NT2/D1 (cell line): ENCODE measurements around the gene PPY.
"Not testable (repeated sequence)": the region's sequence is repeated elsewhere in the genome, so short reads cannot be mapped to it uniquely, and the experiment has no call there.

Experiments
- DNase-seq: peaks from one replicate; pipeline ENCODE4 v3.0.0-alpha.2; 2011; ENCODE audit warnings: low read depth, low spot score
- H3K27me3 ChIP-seq: 2 replicates; pipeline ENCODE4 v1.6.0; 2011; ENCODE audit warnings: mild to moderate bottlenecking; ENCODE audit not compliant: insufficient read length, insufficient read depth
- H3K36me3 ChIP-seq: 2 replicates; pipeline ENCODE4 v1.6.1; 2011; ENCODE audit warnings: mild to moderate bottlenecking, low read length, mixed read lengths; ENCODE audit not compliant: insufficient read depth, insufficient read length
- H3K4me1 ChIP-seq: 2 replicates; pipeline ENCODE4 v1.5.1; 2011; ENCODE audit not compliant: insufficient read depth, insufficient read length
- H3K4me3 ChIP-seq: 2 replicates; pipeline ENCODE4 v1.5.1; 2011; ENCODE audit warnings: low read depth; ENCODE audit not compliant: insufficient read length
- H3K9ac ChIP-seq: 2 replicates; pipeline ENCODE4 v1.6.0; 2011; ENCODE audit warnings: low read depth; ENCODE audit not compliant: insufficient read length
- H3K9me3 ChIP-seq: 2 replicates; pipeline ENCODE4 v1.5.1; 2011; ENCODE audit warnings: mild to moderate bottlenecking, low read length; ENCODE audit not compliant: insufficient read depth
- SUZ12 ChIP-seq: IDR thresholded peaks from 2 replicates; pipeline ENCODE4 v1.6.1; 2011; ENCODE audit not compliant: insufficient read length, insufficient read depth; ENCODE audit errors: extremely low read depth
- YY1 ChIP-seq: IDR thresholded peaks from 2 replicates; pipeline ENCODE4 v1.6.1; 2011; ENCODE audit not compliant: insufficient read length, insufficient read depth
- ZNF274 ChIP-seq: IDR thresholded peaks from 2 replicates; pipeline ENCODE4 v1.6.1; 2011; ENCODE audit warnings: mild to moderate bottlenecking, low read depth, low read length

Gene PPY

GRCh38 chr17:43928609-43929008 is 13.7 kb downstream of the PPY start:
- Histone ChIP-seq H3K36me3 (no peaks in the 10 kb centered on the region), H3K9ac (no peak overlapping the region), H3K4me3 (no peak overlapping the region), H3K27me3 (no peaks in the 10 kb centered on the region), H3K4me1 (peaks cover 2% of the 10 kb centered on the region), H3K9me3 (no peaks in the 10 kb centered on the region; the same call in 1 of the 2 replicates)
- TF ChIP-seq SUZ12 = no peak
- no peak for TF ChIP-seq YY1
- TF ChIP-seq ZNF274 = no peak
- DNase-seq = no peak

- not testable (repeated sequence) for H3K36me3 ChIP-seq, H3K27me3 ChIP-seq, H3K9me3 ChIP-seq, DNase-seq, H3K4me3 ChIP-seq, H3K4me1 ChIP-seq, H3K9ac ChIP-seq
Measured at GRCh38 chr17:43927929-43928328, 14.3 kb downstream of the PPY start.

DNA sequence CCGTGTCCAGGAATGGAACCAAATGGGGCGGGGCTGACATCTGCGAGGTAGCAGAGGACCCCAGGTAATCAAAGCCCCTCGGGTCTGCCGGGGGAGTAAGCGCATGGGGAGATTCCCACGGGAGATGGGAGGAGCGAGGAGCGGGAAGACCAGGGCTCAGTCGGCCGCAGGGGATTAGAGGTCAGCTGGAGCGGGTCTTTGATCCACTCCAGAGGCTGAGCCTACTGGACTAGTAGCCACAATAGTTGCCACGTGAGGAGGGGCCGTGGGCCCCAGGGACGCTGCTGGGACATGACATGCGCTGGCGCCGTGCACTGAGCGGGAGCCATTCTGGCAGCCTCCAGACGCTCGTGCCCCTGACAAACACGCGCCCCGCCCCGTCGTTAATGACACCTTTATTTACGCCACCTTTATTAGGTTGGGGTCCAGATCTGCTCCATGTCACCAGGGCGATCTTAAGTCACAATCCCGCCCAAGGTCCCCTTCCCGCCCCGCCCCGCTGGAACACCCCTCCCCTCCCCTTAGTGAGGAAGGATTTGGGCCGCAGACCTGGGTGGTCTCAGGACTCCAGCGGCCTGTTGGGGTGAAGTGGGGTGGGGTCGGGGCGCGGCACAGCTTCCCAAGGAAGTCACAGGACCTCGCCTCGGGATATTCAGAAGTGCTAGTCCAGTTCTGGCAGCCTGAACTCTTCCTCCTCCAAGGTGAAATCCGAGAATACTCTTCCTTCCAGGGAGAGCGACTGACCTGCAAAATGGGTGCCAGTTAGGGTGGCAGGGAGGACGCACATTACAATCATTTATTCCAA is 15.0 kb downstream of the PPY start:
- no peak for DNase-seq
- Histone ChIP-seq H3K36me3 (no peaks in the 10 kb centered on the region), H3K4me3 (no peak overlapping the region), H3K9me3 (no peaks in the 10 kb centered on the region; the same call in 1 of the 2 replicates), H3K27me3 (no peaks in the 10 kb centered on the region), H3K9ac (no peak overlapping the region), H3K4me1 (peaks cover 2% of the 10 kb centered on the region)
- no peak for TF ChIP-seq YY1
- TF ChIP-seq ZNF274 = no peak
- TF ChIP-seq SUZ12 = no peak

DNA sequence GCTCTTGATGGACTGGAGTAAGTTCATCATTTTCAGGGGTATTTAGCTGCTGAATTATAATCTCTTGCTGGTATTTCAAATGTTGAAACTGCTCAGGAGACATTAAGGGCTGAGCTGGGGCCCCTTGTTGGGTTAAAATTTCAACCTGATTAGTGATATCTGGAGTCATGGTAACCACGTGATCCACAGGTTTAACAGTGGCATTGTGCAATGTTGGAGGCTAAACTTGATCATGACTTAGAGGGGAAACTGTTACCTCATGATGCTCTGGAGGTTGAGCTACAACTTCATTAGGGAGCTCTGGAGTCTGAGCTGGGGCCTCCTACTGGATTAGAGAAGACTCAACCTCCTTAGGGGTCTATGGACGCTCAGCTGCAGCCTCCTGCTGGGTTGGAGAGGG is 17.7 kb downstream of the PPY start:
- TF ChIP-seq SUZ12 (no peak), ZNF274 (no peak), YY1 (no peak)
- Histone ChIP-seq H3K4me1 (peaks cover 2% of the 10 kb centered on the region), H3K27me3 (no peaks in the 10 kb centered on the region), H3K36me3 (no peaks in the 10 kb centered on the region), H3K9ac (no peak overlapping the region), H3K4me3 (no peak overlapping the region), H3K9me3 (no peaks in the 10 kb centered on the region; the same call in 1 of the 2 replicates)
- no peak for DNase-seq

- Histone ChIP-seq H3K9ac (no peak overlapping the region), H3K4me3 (no peak overlapping the region), H3K27me3 (no peaks in the 10 kb centered on the region), H3K9me3 (peaks cover 26% of the 10 kb centered on the region; the same call in 1 of the 2 replicates), H3K36me3 (no peaks in the 10 kb centered on the region), H3K4me1 (peaks cover 8% of the 10 kb centered on the region)
- DNase-seq = no peak
- TF ChIP-seq SUZ12 = no peak
- no peak for TF ChIP-seq YY1
- TF ChIP-seq ZNF274 = no peak
Measured at GRCh38 chr17:43920500-43921095, 21.7 kb downstream of the PPY start.

DNA sequence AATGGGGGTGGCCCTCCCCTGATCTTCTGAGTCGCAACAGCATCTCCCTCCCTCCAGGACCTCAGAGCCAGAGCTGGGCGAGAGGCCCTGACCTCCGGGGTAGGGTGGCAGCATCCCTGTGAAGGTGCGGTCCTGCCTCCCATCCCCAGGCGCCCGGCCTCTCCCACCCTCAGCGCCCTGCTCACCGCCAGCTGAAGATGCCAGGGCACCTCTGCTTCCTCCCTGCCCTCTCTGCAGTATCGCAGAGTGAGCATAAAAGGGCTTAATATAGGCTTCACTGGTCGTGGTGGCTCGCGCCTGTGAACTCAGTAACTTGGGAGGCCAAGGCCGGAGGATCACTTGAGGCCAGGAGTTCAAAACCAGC is 24.3 kb downstream of the PPY start:
- Histone ChIP-seq H3K27me3 (no peaks in the 10 kb centered on the region), H3K9me3 (peaks cover 28% of the 10 kb centered on the region; the same call in 1 of the 2 replicates), H3K4me3 (no peak overlapping the region), H3K36me3 (no peaks in the 10 kb centered on the region), H3K4me1 (peaks cover 14% of the 10 kb centered on the region), H3K9ac (no peak overlapping the region)
- TF ChIP-seq YY1 = no peak
- TF ChIP-seq ZNF274 = no peak
- TF ChIP-seq SUZ12 = no peak
- no peak for DNase-seq

DNA sequence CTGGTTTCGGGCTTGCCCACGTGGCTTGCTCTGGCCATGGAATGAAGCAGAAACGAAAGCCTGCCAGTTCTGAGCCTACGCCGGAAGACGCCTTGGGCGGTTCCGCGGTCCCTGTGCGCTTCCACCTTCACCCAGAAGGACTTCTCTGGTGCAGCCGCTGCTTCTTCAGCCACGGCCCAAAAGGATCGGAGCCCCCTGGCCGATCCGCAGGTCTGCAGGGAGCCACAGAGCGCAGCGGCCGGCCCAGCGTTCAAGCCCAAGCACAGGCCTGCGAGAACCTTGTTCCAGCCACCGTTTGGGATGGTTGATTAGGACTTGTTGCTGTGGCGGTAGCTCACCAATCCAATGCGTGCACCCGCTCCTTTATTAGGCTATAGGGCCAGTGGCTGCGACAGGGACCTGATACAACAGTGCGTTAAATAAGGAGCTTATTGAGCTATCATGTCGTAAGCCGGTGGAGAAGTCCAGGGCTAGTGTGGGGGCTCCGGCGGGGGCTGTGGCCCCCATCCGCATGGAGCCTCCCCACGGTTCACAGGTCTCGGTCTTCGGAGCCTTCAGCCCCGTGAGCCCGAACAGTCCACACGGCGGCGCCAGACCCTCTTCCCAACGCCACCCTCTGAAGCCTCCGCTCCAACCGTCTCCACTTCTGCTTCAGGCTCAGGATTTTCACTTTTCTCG is 24.8 kb downstream of the PPY start:
- DNase-seq = no peak
- H3K4me1 ChIP-seq = peaks cover 14% of the 10 kb centered on the region
- H3K36me3 ChIP-seq = no peaks in the 10 kb centered on the region
- H3K9ac ChIP-seq = no peak overlapping the region
- no peaks in the 10 kb centered on the region for H3K27me3 ChIP-seq
- peaks cover 28% of the 10 kb centered on the region; the same call in 1 of the 2 replicates for H3K9me3 ChIP-seq
- TF ChIP-seq YY1 (no peak), ZNF274 (no peak), SUZ12 (no peak)
- H3K4me3 ChIP-seq = no peak overlapping the region
